AG10803 (cell line): ENCODE measurements around the gene WWOX.
"Not testable (repeated sequence)": the region's sequence is repeated elsewhere in the genome, so short reads cannot be mapped to it uniquely, and the experiment has no call there.

Experiments used
- DNase-seq: peaks from one replicate; pipeline ENCODE4 v3.0.0; 2010; ENCODE audit warnings: low read depth
- H3K4me3 ChIP-seq: 2 replicates; pipeline ENCODE4 v1.5.1; 2011; ENCODE audit warnings: mild to moderate bottlenecking, low read length, control low read depth
- TF ChIP-seq, protein P1 (sequence below): conservative IDR thresholded peaks from 2 replicates; pipeline ENCODE4 v1.5.1; 2011; ENCODE audit warnings: mild to moderate bottlenecking, low read length, control low read depth, inconsistent platforms

WWOX gene

DNA sequence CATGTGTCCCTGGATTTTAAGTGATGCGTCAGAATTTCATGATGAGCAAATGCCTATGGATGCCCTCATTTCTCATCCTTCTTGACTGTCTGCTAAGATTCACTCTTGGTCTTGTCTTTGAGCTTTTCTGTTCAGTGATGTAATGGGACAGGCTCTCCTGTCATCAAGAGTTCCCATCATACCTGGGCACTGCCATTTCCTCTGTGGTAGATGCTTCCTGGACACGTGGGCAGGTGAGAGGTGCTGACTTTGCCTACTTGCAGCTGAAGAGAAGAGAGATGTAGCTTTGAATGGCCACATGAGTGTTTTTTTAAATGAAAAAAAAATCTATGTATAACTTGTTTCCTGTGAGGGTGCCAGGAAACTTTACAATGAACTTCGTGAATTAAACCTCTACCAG, 943.4 kb downstream of the WWOX start:
- DNase-seq, result no peak
- H3K4me3 ChIP-seq, result no peak overlapping the region
- TF ChIP-seq, protein P1, sequence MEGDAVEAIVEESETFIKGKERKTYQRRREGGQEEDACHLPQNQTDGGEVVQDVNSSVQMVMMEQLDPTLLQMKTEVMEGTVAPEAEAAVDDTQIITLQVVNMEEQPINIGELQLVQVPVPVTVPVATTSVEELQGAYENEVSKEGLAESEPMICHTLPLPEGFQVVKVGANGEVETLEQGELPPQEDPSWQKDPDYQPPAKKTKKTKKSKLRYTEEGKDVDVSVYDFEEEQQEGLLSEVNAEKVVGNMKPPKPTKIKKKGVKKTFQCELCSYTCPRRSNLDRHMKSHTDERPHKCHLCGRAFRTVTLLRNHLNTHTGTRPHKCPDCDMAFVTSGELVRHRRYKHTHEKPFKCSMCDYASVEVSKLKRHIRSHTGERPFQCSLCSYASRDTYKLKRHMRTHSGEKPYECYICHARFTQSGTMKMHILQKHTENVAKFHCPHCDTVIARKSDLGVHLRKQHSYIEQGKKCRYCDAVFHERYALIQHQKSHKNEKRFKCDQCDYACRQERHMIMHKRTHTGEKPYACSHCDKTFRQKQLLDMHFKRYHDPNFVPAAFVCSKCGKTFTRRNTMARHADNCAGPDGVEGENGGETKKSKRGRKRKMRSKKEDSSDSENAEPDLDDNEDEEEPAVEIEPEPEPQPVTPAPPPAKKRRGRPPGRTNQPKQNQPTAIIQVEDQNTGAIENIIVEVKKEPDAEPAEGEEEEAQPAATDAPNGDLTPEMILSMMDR, result no peak

DNA sequence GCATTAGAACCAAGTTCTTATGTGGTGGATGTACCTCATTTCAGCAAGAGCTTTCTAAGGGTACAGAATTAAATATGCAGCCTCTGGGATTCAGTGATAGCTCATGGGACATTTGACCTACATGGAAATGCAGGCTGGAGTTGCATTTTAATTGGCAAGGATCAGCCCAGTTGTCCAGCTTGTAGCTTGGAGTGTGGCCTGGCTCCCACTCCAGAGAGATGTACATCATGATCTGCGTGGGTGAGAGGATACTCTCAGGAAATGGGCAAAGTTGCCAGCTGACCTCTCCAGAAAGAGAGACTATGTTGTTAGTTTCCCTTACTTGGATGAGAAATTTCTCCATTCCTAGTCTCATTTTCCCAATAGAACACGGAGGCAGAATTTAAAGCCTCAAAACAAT, 945.7 kb downstream of the WWOX start:
- DNase-seq, result no peak
- no peak overlapping the region for H3K4me3 ChIP-seq
- TF ChIP-seq, protein P1, result no peak

DNA sequence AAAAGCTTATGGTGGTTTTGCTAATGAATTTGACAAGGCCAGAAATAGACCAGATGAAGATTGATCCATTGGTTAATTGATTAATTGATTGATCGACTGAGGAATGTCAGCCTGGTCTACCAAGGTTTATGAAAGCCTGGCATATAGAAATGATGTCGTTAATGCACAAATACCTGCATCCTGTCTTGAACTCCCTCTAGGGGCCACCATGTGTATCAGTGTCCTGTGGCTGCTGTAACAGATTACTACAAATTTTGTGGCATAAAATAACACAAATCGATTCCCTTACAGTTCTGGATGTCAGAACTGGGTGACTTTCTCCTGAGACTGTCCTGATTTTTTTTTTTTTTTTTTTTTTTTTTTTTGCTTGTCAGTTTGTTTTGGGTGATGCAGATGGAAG, 947.9 kb downstream of the WWOX start:
- TF ChIP-seq, protein P1, result no peak
- H3K4me3 ChIP-seq, result no peak overlapping the region
- DNase-seq, result no peak

DNA sequence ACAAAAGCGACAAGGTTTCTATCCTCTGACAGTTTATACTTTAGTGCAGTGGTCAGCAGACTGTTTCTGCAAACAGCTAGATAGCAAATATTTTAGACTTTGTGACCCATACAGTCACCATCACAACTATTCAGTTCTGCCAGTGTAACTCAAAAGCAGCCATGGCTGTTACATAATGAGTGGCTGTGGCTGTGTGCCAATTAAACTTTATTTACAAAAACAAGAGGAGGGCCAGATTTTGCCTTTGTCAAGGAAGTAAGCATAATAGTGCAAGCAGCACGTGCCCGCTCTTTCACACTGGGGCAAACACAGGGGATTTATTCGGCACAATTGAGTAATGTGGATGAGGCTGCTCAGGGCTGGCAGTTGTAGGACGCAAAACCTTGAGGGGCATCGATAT, 949.6 kb downstream of the WWOX start:
- TF ChIP-seq, protein P1, result no peak
- DNase-seq, result no peak
- H3K4me3 ChIP-seq, result no peak overlapping the region

DNA sequence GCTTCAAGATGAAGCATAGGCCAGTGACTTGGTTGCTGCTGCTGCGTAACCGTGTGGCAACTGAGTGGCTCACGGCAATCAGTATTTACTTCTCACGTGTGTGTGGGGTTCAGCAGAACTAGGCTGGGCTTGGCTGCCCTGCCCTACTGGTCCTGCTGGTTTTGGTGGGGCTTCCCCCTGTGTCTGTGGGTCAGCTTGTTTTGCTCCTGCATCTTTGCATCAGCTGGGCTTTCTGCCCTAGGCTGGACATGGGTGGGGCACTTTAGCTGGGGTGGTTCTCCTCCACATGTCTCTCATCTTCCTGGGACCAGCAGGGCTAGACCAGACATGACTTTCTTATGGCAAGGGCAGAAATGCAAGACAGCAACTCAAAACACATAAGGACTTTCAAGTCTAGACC, 950.6 kb downstream of the WWOX start:
- no peak overlapping the region for H3K4me3 ChIP-seq
- TF ChIP-seq, protein P1, result no peak
- no peak for DNase-seq

DNA sequence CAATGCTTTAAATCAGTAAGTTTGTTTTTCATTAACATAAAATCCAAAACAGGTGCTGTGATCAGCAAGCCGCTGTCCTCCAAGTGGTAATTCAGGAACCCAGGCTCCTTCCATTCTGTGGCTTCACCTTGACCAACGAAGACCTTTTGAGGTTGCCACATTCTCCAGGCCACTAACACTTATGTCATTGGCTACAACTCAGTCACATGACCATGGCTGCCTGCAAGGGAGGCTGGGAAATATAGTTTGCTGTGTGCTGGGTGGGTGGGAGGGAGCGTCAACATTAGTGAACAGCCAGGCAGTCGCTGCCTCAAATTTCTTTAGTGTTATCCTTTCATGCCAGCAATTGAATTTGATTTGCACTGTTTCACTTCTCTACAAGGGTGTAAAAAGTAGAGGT, 951.9 kb downstream of the WWOX start:
- no peak for DNase-seq
- TF ChIP-seq, protein P1, result no peak
- no peak overlapping the region for H3K4me3 ChIP-seq

DNA sequence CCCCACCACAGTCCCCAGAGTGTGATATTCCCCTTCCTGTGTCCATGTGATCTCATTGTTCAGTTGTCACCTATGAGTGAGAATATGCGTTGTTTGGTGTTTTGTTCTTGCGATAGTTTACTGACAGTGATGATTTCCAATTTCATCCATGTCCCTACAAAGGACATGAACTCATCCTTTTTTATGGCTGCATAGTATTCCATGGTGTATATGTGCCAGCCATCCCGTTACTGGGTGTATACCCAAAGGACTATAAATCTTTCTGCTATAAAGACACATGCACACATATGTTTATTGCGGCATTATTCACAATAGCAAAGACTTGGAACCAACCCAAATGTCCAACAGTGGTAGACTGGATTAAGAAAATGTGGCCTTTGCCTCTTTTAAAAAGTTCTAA, 952.7 kb downstream of the WWOX start:
- DNase-seq, H3K4me3 ChIP-seq: not testable (repeated sequence)

DNA sequence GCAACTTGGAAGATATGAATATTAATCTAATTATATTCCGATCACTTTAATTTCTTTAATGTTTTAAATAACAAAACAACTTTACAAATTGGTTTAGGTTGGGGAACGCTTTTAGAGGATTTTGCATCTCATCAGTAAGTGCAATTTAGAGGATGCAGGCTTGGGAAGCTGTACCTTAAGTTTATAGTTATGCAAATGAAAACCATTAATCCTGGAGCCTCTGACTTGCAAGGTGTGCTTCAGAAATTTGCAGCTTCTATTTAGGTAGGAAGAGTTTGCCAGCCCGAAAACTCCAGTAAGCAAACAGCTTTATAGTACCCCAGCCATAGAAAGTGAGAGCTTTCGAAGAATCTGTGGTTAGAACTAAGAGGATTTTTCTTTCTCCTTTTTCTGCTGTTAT, 954.1 kb downstream of the WWOX start:
- TF ChIP-seq, protein P1, result no peak
- no peak for DNase-seq
- H3K4me3 ChIP-seq, result no peak overlapping the region
